ENCODE measurements around the gene TRIM71. TPM values are rescaled to one million over a fixed set of nuclear protein-coding genes. Genes with fewer than 3 reads are reported as not detected.
"Not testable (repeated sequence)": the region's sequence is repeated elsewhere in the genome, so short reads cannot be mapped to it uniquely, and the experiment has no call there.

Gene TRIM71
- polyA plus RNA-seq, 4 donors: 1.1 to 8.6 (median 7.3) TPM

DNA sequence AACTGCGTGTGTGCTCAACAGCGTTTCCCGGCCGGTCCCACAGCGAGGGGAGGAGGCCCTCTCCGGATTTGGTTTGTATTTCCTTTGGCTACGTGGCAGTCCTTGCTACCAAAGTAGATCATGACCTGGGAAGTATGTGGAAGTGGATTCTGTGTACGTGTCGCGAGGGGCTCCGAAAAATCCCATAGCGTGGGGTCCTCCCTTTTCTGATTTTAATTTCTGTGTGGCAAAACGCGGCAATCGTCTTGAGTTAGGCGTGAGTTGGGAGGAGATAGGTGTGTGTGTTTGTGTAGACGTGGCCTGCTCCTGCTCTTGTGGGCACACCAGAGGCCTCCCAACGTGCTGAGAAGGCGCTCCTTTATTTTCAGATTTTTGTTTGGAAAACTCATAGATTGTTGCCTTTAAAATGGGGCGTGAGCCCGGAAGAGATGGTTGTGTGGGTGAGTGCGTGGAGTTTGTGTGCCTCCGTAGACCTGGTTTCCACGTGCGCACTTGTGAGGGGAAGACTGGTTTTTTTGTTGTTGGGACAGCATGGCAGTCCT is 1.2 kb downstream of the TRIM71 start:
- DNase-seq (ENCODE audit: low read depth in 4 of 4, low spot score in 3 of 4): no peak

GRCh38 chr3:32819551-32820348 is 2.0 kb downstream of the TRIM71 start:
- DNase-seq (ENCODE audit: low read depth in 4 of 4, low spot score in 3 of 4): no peak

- DNase-seq (ENCODE audit: low read depth in 4 of 4, low spot score in 3 of 4): no peak
These were observed 2.6 kb downstream of the TRIM71 start for GRCh38 chr3:32820430-32820829.

- no peak for DNase-seq (ENCODE audit: low read depth in 4 of 4, low spot score in 3 of 4)
These were observed 3.3 kb downstream of the TRIM71 start for GRCh38 chr3:32820971-32821685.

- DNase-seq (ENCODE audit: low read depth in 4 of 4, low spot score in 3 of 4): no peak
These were observed 4.0 kb downstream of the TRIM71 start for GRCh38 chr3:32821686-32822296.

- DNase-seq (ENCODE audit: low read depth in 4 of 4, low spot score in 3 of 4): no peak
These were observed 5.1 kb downstream of the TRIM71 start for GRCh38 chr3:32822609-32823498.

- DNase-seq (ENCODE audit: low read depth in 4 of 4, low spot score in 3 of 4): not testable (repeated sequence)
These were observed 5.9 kb downstream of the TRIM71 start for GRCh38 chr3:32823641-32824184.

DNA sequence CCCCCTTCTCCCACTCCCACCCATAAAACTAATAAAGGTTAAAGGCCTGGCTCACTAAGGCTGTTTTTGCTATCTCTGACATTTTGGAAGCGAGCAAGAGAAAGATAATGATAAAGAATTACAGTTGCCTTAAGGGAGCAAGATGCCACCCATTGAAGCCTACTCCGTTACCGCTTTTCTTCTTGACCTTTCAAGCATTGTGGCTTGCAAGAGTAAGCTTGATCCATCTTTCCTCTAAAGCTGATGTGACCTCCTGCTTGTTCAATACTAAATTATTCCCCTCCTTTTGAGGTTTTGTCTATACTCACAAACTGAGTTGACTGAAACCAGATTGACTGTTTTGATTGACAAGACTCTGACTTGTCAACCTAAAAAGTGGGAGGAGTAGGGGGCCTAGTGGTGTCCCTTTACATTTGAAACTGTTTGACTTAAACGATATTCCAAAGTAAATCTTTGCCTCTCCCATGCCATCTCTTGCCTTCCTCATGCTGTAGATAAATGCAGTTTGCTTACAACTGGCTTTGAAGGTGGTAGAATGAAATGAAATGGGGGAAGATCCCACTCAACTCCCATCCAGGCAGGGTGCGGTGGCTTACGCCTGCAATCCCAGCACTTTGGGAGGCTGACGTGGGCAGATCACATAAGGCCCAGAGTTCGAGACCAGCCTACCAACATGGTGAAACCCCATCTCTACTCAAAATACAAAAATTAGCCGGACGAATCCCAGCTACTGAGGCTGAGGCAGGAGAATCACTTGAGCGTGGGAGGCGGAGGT is 8.0 kb downstream of the TRIM71 start:
- no peak for DNase-seq (ENCODE audit: low read depth in 4 of 4, low spot score in 3 of 4)

GRCh38 chr3:32831062-32831461 is 13.3 kb downstream of the TRIM71 start:
- DNase-seq (ENCODE audit: low read depth in 4 of 4, low spot score in 3 of 4): no peak

DNA sequence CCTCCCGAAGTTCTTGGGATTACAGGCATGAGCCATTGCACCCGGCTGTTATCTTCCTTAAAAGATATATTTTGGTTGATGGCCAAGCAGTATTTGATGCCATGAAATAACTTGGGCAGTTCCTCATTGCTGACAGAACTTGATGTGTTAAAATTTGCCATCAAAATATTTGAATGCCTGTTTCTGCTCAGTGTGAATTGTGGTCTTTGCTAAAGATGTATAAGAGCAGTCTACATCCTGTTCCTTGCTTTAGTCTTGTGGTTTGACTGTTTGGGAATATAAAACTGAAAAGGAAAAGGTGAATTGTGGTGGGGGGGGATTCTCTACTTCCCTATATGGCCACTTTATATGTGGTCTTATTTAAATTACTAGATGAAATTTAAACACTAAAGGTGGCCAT is 14.0 kb downstream of the TRIM71 start:
- no peak for DNase-seq (ENCODE audit: low read depth in 4 of 4, low spot score in 3 of 4)

DNA sequence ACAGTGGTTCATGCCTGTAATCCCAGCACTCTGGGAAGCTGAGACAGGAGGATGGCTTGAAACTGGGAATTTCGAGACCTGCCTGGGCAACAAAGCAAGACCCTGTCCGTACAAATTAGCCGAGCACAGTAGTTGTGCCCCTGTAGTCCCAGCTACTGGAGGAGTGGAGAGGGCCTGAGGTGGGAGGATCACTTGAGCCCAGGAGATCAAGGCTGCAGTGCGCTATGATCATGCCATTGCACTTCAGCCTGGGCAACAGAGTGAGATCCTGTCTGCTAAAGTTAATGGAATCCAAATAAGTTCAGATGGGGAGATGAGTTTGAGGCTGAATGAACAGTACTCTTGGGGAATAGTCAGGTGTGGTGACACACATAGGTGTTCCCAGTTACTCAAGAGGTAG is 14.4 kb downstream of the TRIM71 start:
- DNase-seq (ENCODE audit: low read depth in 4 of 4, low spot score in 3 of 4): no peak

DNA sequence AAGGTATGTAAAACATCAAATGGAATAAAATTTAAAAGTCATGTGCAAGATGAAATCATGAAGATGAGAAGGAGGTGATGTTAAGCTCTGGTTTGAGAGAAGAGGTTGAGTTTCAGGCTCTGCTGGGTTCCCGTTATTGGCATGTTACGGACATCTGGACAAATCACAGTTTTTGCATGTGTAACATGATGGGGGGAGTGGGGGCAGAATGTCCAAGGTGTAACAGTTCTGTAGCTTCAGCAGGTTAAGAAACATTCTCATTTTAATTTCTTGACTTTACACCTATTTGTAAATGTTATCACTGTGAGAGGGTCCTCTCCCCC is 17.2 kb downstream of the TRIM71 start:
- no peak for DNase-seq (ENCODE audit: low read depth in 4 of 4, low spot score in 3 of 4)

DNA sequence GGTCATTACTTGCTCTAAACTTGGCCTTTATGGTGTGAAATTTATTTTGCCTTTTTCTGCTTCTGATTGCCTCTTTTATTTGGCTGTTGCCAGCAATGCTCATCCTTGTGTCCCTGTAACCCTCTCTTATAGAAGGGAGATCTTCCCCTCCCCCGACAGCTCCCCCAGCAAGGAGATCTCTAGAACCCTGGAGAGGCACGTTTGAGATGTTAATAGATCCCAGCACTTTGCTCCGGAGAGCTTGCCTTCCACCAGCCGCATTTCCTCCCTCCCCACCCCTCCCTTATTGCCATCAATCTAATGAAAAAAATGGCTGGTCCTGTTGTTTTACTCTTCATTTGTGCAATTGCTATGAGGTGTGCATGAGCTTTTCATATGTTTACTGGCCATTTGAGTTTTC is 18.2 kb downstream of the TRIM71 start:
- DNase-seq (ENCODE audit: low read depth in 4 of 4, low spot score in 3 of 4): no peak

DNA sequence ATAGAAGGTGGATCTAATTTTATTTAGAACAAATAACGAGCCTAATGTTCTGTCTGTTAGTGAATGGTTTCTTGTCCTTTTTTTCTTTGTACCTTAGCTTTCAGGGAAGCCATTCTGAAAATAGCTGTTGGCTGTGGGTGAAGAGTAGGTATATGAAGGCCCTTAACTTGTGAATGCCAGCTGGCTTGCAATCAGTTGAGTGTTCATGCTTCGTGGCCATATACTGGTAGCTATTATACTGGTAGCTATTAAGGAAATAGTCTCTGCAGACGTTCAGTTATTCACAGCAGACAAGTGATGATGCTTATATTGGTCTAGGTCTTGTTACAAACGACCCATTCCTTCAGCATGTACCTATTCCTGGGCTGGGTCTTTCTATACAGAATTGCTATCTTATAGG is 18.8 kb downstream of the TRIM71 start:
- no peak for DNase-seq (ENCODE audit: low read depth in 4 of 4, low spot score in 3 of 4)

- no peak for DNase-seq (ENCODE audit: low read depth in 4 of 4, low spot score in 3 of 4)
These were observed 19.6 kb downstream of the TRIM71 start for GRCh38 chr3:32837366-32837765.

DNA sequence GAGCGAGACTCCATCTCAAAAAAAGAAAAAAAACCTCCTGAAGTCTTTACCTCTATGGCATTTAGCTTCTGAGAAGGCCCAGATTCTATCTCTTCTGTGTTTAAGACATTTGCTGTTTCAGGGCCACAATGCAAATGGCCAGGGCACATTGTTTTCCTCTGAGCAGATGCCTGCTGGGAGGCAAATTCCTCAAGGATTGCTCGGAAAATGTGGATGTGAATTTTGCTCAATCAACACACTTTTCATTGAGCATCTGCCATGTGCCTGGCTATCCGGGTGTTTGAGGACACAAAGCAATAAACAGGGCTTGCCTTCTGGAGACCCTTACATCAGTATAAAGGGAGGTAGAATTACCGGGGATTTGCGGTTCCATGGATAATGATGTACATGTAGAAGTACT is 20.0 kb downstream of the TRIM71 start:
- DNase-seq (ENCODE audit: low read depth in 4 of 4, low spot score in 3 of 4): no peak

DNA sequence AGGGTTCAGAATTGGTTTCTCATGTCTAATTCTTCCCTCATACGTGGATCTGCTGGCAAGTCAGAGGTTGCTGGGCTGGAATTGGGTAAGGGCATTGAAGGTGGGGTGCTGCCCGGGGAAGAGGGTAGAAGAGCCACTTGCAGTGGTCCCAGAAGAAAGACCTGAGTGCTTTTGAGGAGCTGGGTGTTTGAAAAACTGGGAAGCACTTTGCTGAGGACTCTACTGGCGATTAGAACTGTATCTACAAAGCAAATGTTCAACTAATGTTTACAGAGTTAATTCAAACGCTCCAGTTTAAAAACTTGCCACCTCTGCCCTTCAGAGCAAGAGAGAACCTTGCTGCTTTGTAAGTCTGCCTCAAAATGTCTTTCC is 21.9 kb downstream of the TRIM71 start:
- DNase-seq (ENCODE audit: low read depth in 4 of 4, low spot score in 3 of 4): no peak

- DNase-seq (ENCODE audit: low read depth in 4 of 4, low spot score in 3 of 4): no peak
These were observed 22.5 kb downstream of the TRIM71 start for GRCh38 chr3:32840086-32840841.

- no peak for DNase-seq (ENCODE audit: low read depth in 4 of 4, low spot score in 3 of 4)
These were observed 23.5 kb downstream of the TRIM71 start for GRCh38 chr3:32841341-32841740.

All from left renal pelvis (tissue), 4 donors.